ENCODE results near the gene NAV2. TPM values are rescaled to one million over a fixed set of nuclear protein-coding genes. Genes with fewer than 3 reads are reported as not detected.

The NAV2 gene
- total RNA-seq, 1 donor, result 0.42 TPM

- H3K27me3 ChIP-seq (ENCODE audit: insufficient read depth, low read length), result no peaks in the 10 kb centered on the region
- no peak overlapping the region for H3K4me3 ChIP-seq (ENCODE audit: low read length)
- no peaks in the 10 kb centered on the region for H3K9me3 ChIP-seq (ENCODE audit: low read depth, low read length)
- no peaks in the 10 kb centered on the region for H3K4me1 ChIP-seq (ENCODE audit: insufficient read depth, low read length)
Observed at GRCh38 chr11:19929147-19929546, 216.5 kb downstream of the NAV2 start.

GRCh38 chr11:19929655-19930054 lies 217.0 kb downstream of the NAV2 start:
- Histone ChIP-seq H3K4me3 (ENCODE audit: low read length) (no peak overlapping the region), H3K9me3 (ENCODE audit: low read depth, low read length) (no peaks in the 10 kb centered on the region), H3K4me1 (ENCODE audit: insufficient read depth, low read length) (no peaks in the 10 kb centered on the region), H3K27me3 (ENCODE audit: insufficient read depth, low read length) (no peaks in the 10 kb centered on the region)

- Histone ChIP-seq H3K4me1 (ENCODE audit: insufficient read depth, low read length) (no peaks in the 10 kb centered on the region), H3K27me3 (ENCODE audit: insufficient read depth, low read length) (no peaks in the 10 kb centered on the region), H3K4me3 (ENCODE audit: low read length) (no peak overlapping the region), H3K9me3 (ENCODE audit: low read depth, low read length) (no peaks in the 10 kb centered on the region)
Observed at GRCh38 chr11:19931141-19931770, 218.6 kb downstream of the NAV2 start.

GRCh38 chr11:19931771-19932369 lies 219.2 kb downstream of the NAV2 start:
- Histone ChIP-seq H3K4me3 (ENCODE audit: low read length) (no peak overlapping the region), H3K4me1 (ENCODE audit: insufficient read depth, low read length) (no peaks in the 10 kb centered on the region), H3K27me3 (ENCODE audit: insufficient read depth, low read length) (no peaks in the 10 kb centered on the region), H3K9me3 (ENCODE audit: low read depth, low read length) (no peaks in the 10 kb centered on the region)

DNA sequence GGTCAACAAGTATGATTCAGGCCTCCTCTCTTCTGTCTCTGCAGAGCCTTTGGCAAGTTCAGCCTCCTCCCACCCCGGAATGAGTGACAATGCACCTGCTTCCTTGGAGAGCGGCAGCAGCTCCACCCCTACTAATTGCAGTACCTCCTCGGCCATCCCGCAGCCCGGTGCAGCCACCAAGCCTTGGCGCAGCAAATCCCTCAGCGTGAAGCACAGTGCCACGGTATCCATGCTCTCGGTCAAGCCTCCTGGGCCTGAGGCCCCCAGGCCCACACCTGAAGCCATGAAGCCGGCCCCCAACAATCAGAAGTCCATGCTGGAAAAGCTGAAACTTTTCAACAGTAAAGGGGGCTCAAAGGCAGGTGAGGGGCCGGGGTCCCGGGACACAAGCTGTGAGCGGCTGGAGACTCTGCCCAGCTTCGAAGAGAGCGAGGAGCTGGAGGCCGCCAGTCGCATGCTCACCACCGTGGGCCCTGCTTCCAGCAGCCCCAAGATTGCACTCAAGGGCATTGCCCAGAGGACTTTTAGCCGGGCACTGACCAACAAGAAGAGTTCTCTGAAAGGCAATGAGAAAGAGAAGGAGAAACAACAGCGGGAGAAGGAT lies 220.6 kb downstream of the NAV2 start:
- H3K9me3 ChIP-seq (ENCODE audit: low read depth, low read length), result no peaks in the 10 kb centered on the region
- H3K4me1 ChIP-seq (ENCODE audit: insufficient read depth, low read length), result no peaks in the 10 kb centered on the region
- no peaks in the 10 kb centered on the region for H3K27me3 ChIP-seq (ENCODE audit: insufficient read depth, low read length)
- no peak overlapping the region for H3K4me3 ChIP-seq (ENCODE audit: low read length)

DNA sequence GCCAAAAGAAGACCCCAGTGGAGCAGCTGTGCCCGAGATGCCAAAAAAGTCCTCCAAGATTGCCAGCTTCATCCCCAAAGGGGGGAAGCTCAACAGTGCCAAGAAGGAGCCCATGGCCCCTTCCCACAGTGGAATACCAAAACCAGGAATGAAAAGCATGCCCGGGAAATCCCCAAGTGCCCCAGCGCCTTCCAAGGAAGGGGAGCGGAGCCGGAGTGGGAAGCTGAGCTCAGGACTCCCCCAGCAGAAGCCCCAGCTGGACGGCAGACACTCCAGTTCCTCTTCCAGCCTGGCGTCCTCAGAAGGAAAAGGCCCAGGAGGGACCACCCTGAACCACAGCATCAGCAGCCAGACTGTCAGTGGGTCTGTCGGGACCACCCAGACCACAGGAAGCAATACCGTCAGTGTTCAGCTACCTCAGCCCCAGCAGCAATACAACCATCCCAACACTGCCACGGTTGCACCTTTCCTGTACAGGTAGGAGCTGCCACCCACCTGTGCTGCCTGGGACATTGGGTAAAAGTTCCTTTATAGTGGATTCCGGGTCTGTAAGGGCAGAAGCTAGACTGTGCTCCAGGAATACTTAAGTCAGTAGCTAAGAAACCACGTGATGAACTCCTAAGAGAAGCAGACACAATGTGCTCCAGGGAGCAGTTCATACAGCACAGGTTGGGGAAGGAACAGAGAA lies 221.3 kb downstream of the NAV2 start:
- no peak overlapping the region for H3K4me3 ChIP-seq (ENCODE audit: low read length)
- no peaks in the 10 kb centered on the region for H3K4me1 ChIP-seq (ENCODE audit: insufficient read depth, low read length)
- H3K27me3 ChIP-seq (ENCODE audit: insufficient read depth, low read length), result no peaks in the 10 kb centered on the region
- no peaks in the 10 kb centered on the region for H3K9me3 ChIP-seq (ENCODE audit: low read depth, low read length)

DNA sequence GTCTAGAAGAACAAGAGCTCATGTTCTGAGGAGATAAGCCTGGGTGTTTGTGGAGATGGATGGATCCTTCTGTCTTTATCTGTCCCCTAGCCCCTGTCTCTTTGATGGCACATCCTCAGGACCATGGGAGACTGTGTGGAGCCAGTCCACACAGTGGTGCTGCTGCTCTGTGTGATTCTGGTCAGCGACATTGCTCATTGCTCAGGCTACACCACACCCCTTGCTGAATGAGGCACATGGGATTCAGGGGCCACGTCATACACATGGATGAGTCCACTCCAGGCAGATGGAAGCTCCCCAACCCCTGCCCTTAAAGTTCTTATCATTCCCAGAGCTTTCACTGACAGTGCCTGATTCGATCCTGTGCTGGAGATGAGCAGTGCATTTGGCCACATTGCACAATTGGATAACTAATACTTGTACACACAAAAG lies 222.2 kb downstream of the NAV2 start:
- no peaks in the 10 kb centered on the region for H3K4me1 ChIP-seq (ENCODE audit: insufficient read depth, low read length)
- H3K27me3 ChIP-seq (ENCODE audit: insufficient read depth, low read length), result no peaks in the 10 kb centered on the region
- no peak overlapping the region for H3K4me3 ChIP-seq (ENCODE audit: low read length)
- no peaks in the 10 kb centered on the region for H3K9me3 ChIP-seq (ENCODE audit: low read depth, low read length)

GRCh38 chr11:19935507-19935906 lies 222.9 kb downstream of the NAV2 start:
- Histone ChIP-seq H3K4me3 (ENCODE audit: low read length) (no peak overlapping the region), H3K27me3 (ENCODE audit: insufficient read depth, low read length) (no peaks in the 10 kb centered on the region), H3K4me1 (ENCODE audit: insufficient read depth, low read length) (no peaks in the 10 kb centered on the region)

DNA sequence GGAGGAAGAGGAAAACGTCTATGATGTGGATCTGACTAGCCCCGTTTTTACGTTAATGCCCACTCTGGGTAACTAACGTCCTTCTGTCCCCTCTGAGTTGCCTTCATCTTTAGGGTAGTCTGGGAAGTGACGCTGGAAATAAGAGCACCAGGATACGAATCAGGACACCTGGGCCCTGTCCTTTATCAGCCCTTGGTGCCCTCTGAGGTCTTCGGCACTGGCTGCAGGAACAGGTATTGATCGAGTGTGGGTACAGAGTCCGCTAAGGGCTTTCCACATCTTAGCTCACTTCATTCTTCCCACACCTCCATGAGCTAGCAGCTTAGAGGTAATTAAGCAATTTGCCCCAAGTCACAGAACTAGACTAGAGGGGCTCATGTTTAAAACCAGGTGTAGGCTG lies 223.8 kb downstream of the NAV2 start:
- Histone ChIP-seq H3K4me1 (ENCODE audit: insufficient read depth, low read length) (no peaks in the 10 kb centered on the region), H3K27me3 (ENCODE audit: insufficient read depth, low read length) (no peaks in the 10 kb centered on the region), H3K4me3 (ENCODE audit: low read length) (no peak overlapping the region), H3K9me3 (ENCODE audit: low read depth, low read length) (no peaks in the 10 kb centered on the region)

More at GRCh38 chr11:19935507-19935906, 222.9 kb downstream of the NAV2 start:
- no peaks in the 10 kb centered on the region for H3K9me3 ChIP-seq (ENCODE audit: low read depth, low read length)

DNA sequence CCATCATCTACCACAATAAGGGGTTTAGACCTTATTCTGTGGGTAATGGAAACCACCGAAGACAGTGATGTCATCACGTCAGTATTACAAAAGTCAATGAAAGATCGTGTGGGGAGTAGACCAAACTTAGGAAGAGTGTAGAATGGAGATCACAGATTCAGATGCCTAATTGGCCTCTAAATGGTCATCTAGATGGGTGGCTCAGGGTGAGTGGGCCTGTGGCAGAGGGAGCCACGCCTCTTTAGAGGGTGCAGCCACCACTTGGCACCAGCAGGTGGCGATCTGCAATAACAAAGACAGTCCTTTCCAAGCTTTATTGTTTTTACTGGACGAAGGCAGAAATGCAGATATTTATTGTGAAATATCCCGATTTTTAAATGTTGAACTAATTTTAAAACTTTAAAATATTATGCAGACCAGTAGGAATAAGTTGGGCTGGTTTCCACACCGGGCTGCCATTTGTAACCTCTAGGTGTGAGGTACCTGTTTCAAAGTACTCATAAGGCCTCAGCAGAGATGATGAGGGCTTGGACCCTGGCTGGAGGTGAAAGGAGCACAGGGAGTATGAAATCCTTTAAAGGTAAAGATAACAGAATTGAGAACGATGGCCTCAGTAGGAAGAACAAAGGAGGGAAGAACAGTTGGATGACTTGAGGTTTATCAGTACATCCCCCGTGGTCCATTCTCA lies 225.7 kb downstream of the NAV2 start:
- no peaks in the 10 kb centered on the region for H3K9me3 ChIP-seq (ENCODE audit: low read depth, low read length)
- no peak overlapping the region for H3K4me3 ChIP-seq (ENCODE audit: low read length)
- no peaks in the 10 kb centered on the region for H3K27me3 ChIP-seq (ENCODE audit: insufficient read depth, low read length)
- H3K4me1 ChIP-seq (ENCODE audit: insufficient read depth, low read length), result no peaks in the 10 kb centered on the region

GRCh38 chr11:19938866-19939265 lies 226.2 kb downstream of the NAV2 start:
- Histone ChIP-seq H3K27me3 (ENCODE audit: insufficient read depth, low read length) (no peaks in the 10 kb centered on the region), H3K9me3 (ENCODE audit: low read depth, low read length) (no peaks in the 10 kb centered on the region), H3K4me3 (ENCODE audit: low read length) (no peak overlapping the region), H3K4me1 (ENCODE audit: insufficient read depth, low read length) (no peaks in the 10 kb centered on the region)

DNA sequence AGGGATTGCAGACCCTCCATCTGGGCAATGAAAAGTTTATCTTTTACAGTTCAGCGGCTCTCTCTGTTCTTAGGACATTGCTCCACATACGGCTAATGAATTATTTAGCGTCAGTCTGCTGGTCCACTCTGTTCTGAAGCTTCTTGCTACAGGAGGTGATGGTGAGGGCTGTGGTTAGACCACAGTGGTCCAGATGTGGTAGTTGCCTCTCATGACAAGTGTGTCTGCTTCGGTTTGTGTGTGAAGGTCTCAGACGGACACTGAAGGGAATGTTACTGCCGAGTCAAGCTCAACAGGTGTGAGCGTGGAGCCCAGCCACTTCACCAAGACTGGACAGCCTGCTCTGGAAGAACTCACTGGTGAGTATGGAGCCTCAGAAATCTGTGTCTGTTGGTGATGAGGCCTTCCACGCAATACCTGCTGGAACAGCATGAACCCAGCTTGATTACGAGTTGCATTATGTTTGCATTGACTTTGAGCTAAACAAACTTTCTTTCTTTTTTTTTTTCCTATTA lies 226.8 kb downstream of the NAV2 start:
- Histone ChIP-seq H3K4me3 (ENCODE audit: low read length) (no peak overlapping the region), H3K9me3 (ENCODE audit: low read depth, low read length) (no peaks in the 10 kb centered on the region)

GRCh38 chr11:19940831-19941230 lies 228.2 kb downstream of the NAV2 start:
- no peaks in the 10 kb centered on the region for H3K9me3 ChIP-seq (ENCODE audit: low read depth, low read length)
- H3K4me3 ChIP-seq (ENCODE audit: low read length), result no peak overlapping the region
- no peaks in the 10 kb centered on the region for H3K4me1 ChIP-seq (ENCODE audit: insufficient read depth, low read length)
- H3K27me3 ChIP-seq (ENCODE audit: insufficient read depth, low read length), result no peaks in the 10 kb centered on the region

More for the DNA sequence above, 226.8 kb downstream of the NAV2 start:
- H3K4me1 ChIP-seq (ENCODE audit: insufficient read depth, low read length), result no peaks in the 10 kb centered on the region
- H3K27me3 ChIP-seq (ENCODE audit: insufficient read depth, low read length), result no peaks in the 10 kb centered on the region

DNA sequence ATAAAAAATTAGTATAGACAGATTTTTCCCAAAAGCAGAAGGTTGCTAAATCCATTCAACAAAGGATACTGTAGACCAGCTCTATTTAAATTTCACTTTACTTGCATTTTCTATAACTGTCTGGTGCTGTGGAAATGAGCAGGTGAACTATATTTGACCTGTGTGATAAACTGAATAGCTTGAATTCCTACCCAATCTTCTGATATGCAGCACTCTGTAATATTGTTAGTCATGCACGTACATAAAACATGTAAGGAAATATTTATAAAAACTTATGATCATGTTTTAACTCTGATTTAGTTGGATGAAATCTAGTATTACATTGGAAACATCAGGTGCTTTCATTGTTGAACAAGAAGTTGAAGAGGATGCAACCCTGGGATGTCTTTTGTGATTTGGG lies 234.0 kb downstream of the NAV2 start:
- Histone ChIP-seq H3K27me3 (ENCODE audit: insufficient read depth, low read length) (no peaks in the 10 kb centered on the region), H3K4me3 (ENCODE audit: low read length) (no peak overlapping the region), H3K9me3 (ENCODE audit: low read depth, low read length) (no peaks in the 10 kb centered on the region), H3K4me1 (ENCODE audit: insufficient read depth, low read length) (no peaks in the 10 kb centered on the region)

All from mononuclear cell (primary cell).